NOMO-1 (cell line): ENCODE measurements around the gene FGFR2.

Source experiments
- DNase-seq, 2 experiments: peaks; one replicate each; lab custom pipeline; 2025; ENCODE audit not compliant: unreplicated experiment in 2 of 2; lab: John Stamatoyannopoulos, UW

The FGFR2 gene

GRCh38 chr10:121459622-121460453 is 138.4 kb downstream of the FGFR2 start:
- DNase-seq, result no peak

GRCh38 chr10:121459279-121459621 is 139.0 kb downstream of the FGFR2 start:
- DNase-seq, result no peak

- no peak for DNase-seq
Measured at GRCh38 chr10:121457729-121458128, 140.5 kb downstream of the FGFR2 start.

- DNase-seq, result no peak
Measured at GRCh38 chr10:121455377-121455776, 142.9 kb downstream of the FGFR2 start.

GRCh38 chr10:121454781-121455180 is 143.5 kb downstream of the FGFR2 start:
- DNase-seq, result no peak

- DNase-seq, result no peak
Measured at GRCh38 chr10:121453160-121453559, 145.1 kb downstream of the FGFR2 start.

- no peak for DNase-seq
Measured at GRCh38 chr10:121452581-121452980, 145.7 kb downstream of the FGFR2 start.

- DNase-seq, result no peak
Measured at GRCh38 chr10:121450247-121450646, 148.0 kb downstream of the FGFR2 start.

- DNase-seq, result no peak
Measured at GRCh38 chr10:121449482-121449924, 148.7 kb downstream of the FGFR2 start.

- no peak for DNase-seq
Measured at GRCh38 chr10:121448766-121449421, 149.3 kb downstream of the FGFR2 start.

- DNase-seq, result no peak
Measured at GRCh38 chr10:121444520-121445165, 153.6 kb downstream of the FGFR2 start.

- no peak for DNase-seq
Measured at GRCh38 chr10:121442086-121442935, 155.9 kb downstream of the FGFR2 start.

- DNase-seq, result no peak
Measured at GRCh38 chr10:121440461-121440860, 157.8 kb downstream of the FGFR2 start.

GRCh38 chr10:121438333-121438732 is 159.9 kb downstream of the FGFR2 start:
- DNase-seq, result no peak

GRCh38 chr10:121437596-121437995 is 160.6 kb downstream of the FGFR2 start:
- DNase-seq, result no peak

GRCh38 chr10:121436630-121437341 is 161.5 kb downstream of the FGFR2 start:
- no peak for DNase-seq

GRCh38 chr10:121436281-121436629 is 162.0 kb downstream of the FGFR2 start:
- no peak for DNase-seq

GRCh38 chr10:121435099-121435875 is 163.0 kb downstream of the FGFR2 start:
- no peak for DNase-seq

- no peak for DNase-seq
Measured at GRCh38 chr10:121433965-121434364, 164.3 kb downstream of the FGFR2 start.

GRCh38 chr10:121428867-121429266 is 169.4 kb downstream of the FGFR2 start:
- no peak for DNase-seq
